CD4-positive, alpha-beta memory T cell (primary cell): ENCODE measurements around the gene MIOS. TPM values are rescaled to one million over a fixed set of nuclear protein-coding genes. Genes with fewer than 3 reads are reported as not detected.

ENCODE experiments used
- CTCF ChIA-PET: fragments of 350-600 bp; sonication (Branson Sonifier 250); formaldehyde crosslinking; loops from one replicate; lab custom pipeline; 2021; ENCODE audit warnings: inconsistent platforms; ENCODE audit not compliant: partially characterized antibody; lab: Charles Lee
- POLR2A ChIA-PET: fragments of 350-600 bp; sonication (Branson Sonifier 250); formaldehyde crosslinking; loops from one replicate; lab custom pipeline; 2021; ENCODE audit not compliant: partially characterized antibody; lab: Charles Lee
- DNase-seq, 5 donors: peaks; one replicate each; pipeline versions ENCODE4 v3.0.0 to v3.0.0-alpha.2; 2020 to 2022; ENCODE audit warnings: mixed read lengths in 1 of 5
- H3K27ac ChIP-seq: one replicate; pipeline ENCODE4 v1.7.0; 2013; ENCODE audit warnings: low read depth, low read length
- H3K27me3 ChIP-seq: 2 replicates; pipeline ENCODE4 v1.7.0; 2013; ENCODE audit warnings: mild to moderate bottlenecking, low read length, moderate library complexity; ENCODE audit not compliant: insufficient read depth
- H3K36me3 ChIP-seq: 2 replicates; pipeline ENCODE4 v1.7.0; 2013; ENCODE audit warnings: mild to moderate bottlenecking, low read length, moderate library complexity; ENCODE audit not compliant: insufficient read depth
- H3K4me1 ChIP-seq: 2 replicates; pipeline ENCODE4 v1.7.0; 2013; ENCODE audit warnings: mild to moderate bottlenecking, low read length, moderate library complexity; ENCODE audit not compliant: insufficient read depth
- H3K4me3 ChIP-seq, 2 donors: one replicate each; pipeline ENCODE4 v1.7.0; 2013; ENCODE audit warnings: low read length in 2 of 2, mild to moderate bottlenecking in 1 of 2
- H3K9me3 ChIP-seq, 2 donors: one replicate each; pipeline ENCODE4 v1.7.0; 2013; ENCODE audit warnings: low read length in 2 of 2, control low read depth in 1 of 2; ENCODE audit not compliant: control insufficient read depth in 1 of 2
- H3K27ac Mint-ChIP-seq, 7 donors: one replicate each; pipeline ENCODE4 v1.8.0; 2020 to 2021; ENCODE audit warnings: mixed read lengths in 7 of 7, mild to moderate bottlenecking in 6 of 7, inconsistent platforms in 3 of 7, moderate library complexity in 3 of 7
- H3K27me3 Mint-ChIP-seq, 2 donors: one replicate each; pipeline ENCODE4 v1.8.0; 2020 to 2021; ENCODE audit warnings: mixed read lengths in 2 of 2
- H3K36me3 Mint-ChIP-seq, 2 donors: one replicate each; pipeline ENCODE4 v1.8.0; 2020 to 2021; ENCODE audit warnings: mixed read lengths in 2 of 2, inconsistent platforms in 1 of 2, mild to moderate bottlenecking in 1 of 2
- H3K4me1 Mint-ChIP-seq, 4 donors: one replicate each; pipeline ENCODE4 v1.8.0; 2020 to 2021; ENCODE audit warnings: mixed read lengths in 4 of 4, mild to moderate bottlenecking in 1 of 4
- H3K4me3 Mint-ChIP-seq, 8 donors: one replicate each; pipeline ENCODE4 v1.8.0; 2020 to 2021; ENCODE audit warnings: mixed read lengths in 8 of 8, mild to moderate bottlenecking in 7 of 8, moderate library complexity in 6 of 8, inconsistent platforms in 3 of 8
- H3K9me3 Mint-ChIP-seq, 8 donors: one replicate each; pipeline ENCODE4 v1.8.0; 2020 to 2021; ENCODE audit warnings: mixed read lengths in 8 of 8, mild to moderate bottlenecking in 5 of 8, inconsistent platforms in 3 of 8, moderate library complexity in 1 of 8
- intact Hi-C: fragments of 100-400 bp; cut with micrococcal nuclease; formaldehyde crosslinking; loops from one replicate; pipeline ENCODE4 v1.15.1; 2023
- polyA plus RNA-seq, 2 donors: library from polyadenylated mRNA; unstranded; fragments of 300-500 nt; fragmentation: Illumina TruSeq; gene quantifications; one replicate each; pipeline ENCODE4 v1.2.3, GENCODE V29; 2021
- total RNA-seq, 2 experiments: library from RNA; stranded (reverse); gene quantifications; one replicate each; pipeline ENCODE4 v1.2.3, GENCODE V29; 2021

Gene MIOS
- total and polyA plus RNA-seq, 4 experiments from 2014 or later: 15.5 to 25.1 (median 19.6) TPM

DNA sequence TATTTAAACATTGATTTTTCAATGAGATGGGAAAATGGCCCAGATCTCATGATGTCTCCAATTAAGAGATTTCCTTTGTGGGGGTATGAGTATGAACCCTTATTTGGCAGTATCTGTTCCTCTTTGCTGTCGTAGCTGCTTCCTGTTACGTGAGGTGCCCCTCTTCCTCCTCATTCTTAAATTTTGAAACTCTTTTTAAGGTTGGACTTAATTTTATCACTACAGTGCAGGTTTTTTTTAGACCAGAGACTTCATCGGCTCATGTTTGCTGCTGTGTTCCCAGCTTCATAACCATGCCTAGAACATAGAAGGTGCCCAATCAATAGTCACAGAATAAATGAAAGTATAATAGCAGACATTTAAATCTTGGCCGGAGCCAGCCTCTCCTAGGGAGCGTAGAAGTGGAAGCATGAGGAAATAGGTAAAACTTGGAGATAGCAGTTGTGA lies 2.4 kb downstream of the MIOS start:
- Mint-ChIP-seq H3K9me3 (no peaks in the 10 kb centered on the region), H3K27ac (peak overlapping the region; percentile 72 to 96 (median 90)), H3K36me3 (peaks cover 2 to 14% of the 10 kb centered on the region in 2 donors), H3K27me3 (no peaks in the 10 kb centered on the region), H3K4me1 (peaks cover 31 to 44% (median 36%) of the 10 kb centered on the region in 4 donors), H3K4me3 (peak overlapping the region; percentile 49 to 90 (median 79))
- intact Hi-C loops: loop anchor here (5.0 kb wide), 1 partner anchor 398 kb away; the partner anchor contains the start of gene GLCCI1
- Histone ChIP-seq H3K36me3 (no peaks in the 10 kb centered on the region), H3K9me3 (no peaks in the 10 kb centered on the region), H3K27ac (peak overlapping the region; percentile 84), H3K27me3 (no peaks in the 10 kb centered on the region), H3K4me3 (peak overlapping the region in 1 of 2 donors; percentile 23), H3K4me1 (peaks cover 47% of the 10 kb centered on the region)
- POLR2A ChIA-PET: interaction anchor here (2.3 to 2.4 kb wide), 2 partner anchors 72 to 386 kb away, joined by 10 to 18 read pairs; partner anchors contain the start of genes C1GALT1 and UMAD1
- peak in 4 of 5 donors; percentile 14 to 43 (median 30) for DNase-seq
- CTCF ChIA-PET: no interaction called here

DNA sequence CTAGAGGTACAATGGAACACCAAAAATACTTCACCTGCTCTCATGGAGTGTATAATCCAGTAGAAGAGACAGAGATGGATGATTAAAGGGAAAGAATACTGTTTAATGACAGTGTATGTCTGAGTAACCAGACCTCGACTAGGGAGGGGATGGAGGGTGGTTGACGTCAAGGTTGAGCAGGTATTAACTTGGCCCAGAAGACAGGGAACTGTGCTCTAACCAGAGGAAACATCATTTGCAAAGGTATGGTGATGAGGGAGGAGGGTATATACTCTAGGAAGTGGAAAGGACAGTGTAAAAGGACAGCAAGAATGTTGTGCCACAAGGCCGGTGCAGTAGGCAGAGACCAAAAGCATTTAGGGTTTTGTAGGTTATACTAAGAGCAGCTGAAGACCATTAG lies 2.9 kb downstream of the MIOS start:
- Mint-ChIP-seq H3K9me3 (no peaks in the 10 kb centered on the region), H3K27me3 (no peaks in the 10 kb centered on the region), H3K36me3 (peaks cover 5 to 14% of the 10 kb centered on the region in 2 donors), H3K4me3 (peak overlapping the region in 6 of 8 donors; percentile 74 to 90 (median 84)), H3K27ac (peak overlapping the region; percentile 72 to 96 (median 90)), H3K4me1 (peaks cover 31 to 44% (median 36%) of the 10 kb centered on the region in 4 donors)
- intact Hi-C loops: loop anchor here (5.0 kb wide), 1 partner anchor 398 kb away; the partner anchor contains the start of gene GLCCI1
- Histone ChIP-seq H3K27ac (peak overlapping the region; percentile 84), H3K9me3 (no peaks in the 10 kb centered on the region), H3K4me3 (peak overlapping the region in 1 of 2 donors; percentile 23), H3K36me3 (no peaks in the 10 kb centered on the region), H3K4me1 (peaks cover 45% of the 10 kb centered on the region), H3K27me3 (no peaks in the 10 kb centered on the region)
- CTCF ChIA-PET: no interaction called here
- DNase-seq: no peak
- POLR2A ChIA-PET: interaction anchor here (2.4 kb wide), 1 partner anchor 387 kb away, joined by 10 read pairs; the partner anchor contains the start of gene C1GALT1

DNA sequence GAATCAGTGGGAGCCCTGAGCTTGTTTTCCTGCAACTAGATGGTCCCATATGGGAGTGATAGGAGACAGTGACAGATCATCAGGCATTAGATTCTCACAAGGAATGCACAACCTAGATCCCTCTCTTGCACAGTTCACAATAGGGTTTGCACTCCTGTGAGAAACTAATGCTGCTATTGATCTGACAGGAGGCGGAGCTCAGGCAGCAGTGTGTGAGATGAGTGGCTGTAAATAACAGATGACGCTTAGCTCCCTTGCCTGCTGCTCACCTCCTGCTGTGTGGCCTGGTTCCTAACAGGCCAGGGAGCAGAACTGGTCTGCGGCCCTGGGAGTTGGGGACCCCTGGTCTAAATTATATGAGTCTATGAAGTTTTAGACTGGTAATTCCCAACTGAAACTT lies 3.9 kb downstream of the MIOS start:
- H3K27ac Mint-ChIP-seq: peak overlapping the region in 5 of 7 donors; percentile 7 to 90 (median 27)
- peaks cover 8 to 14% of the 10 kb centered on the region in 2 donors for H3K36me3 Mint-ChIP-seq
- no peaks in the 10 kb centered on the region for H3K9me3 ChIP-seq
- POLR2A ChIA-PET: no interaction called here
- H3K9me3 Mint-ChIP-seq: no peaks in the 10 kb centered on the region
- H3K4me1 ChIP-seq: peaks cover 41% of the 10 kb centered on the region
- H3K36me3 ChIP-seq: no peaks in the 10 kb centered on the region
- no peaks in the 10 kb centered on the region for H3K27me3 ChIP-seq
- CTCF ChIA-PET: no interaction called here
- H3K4me3 Mint-ChIP-seq: peak overlapping the region in 1 of 8 donors; percentile 22
- intact Hi-C loops: no loop called here
- H3K27ac ChIP-seq: no peak overlapping the region
- no peaks in the 10 kb centered on the region for H3K27me3 Mint-ChIP-seq
- H3K4me3 ChIP-seq: no peak overlapping the region
- H3K4me1 Mint-ChIP-seq: peaks cover 31 to 44% (median 36%) of the 10 kb centered on the region in 4 donors
- DNase-seq: no peak

DNA sequence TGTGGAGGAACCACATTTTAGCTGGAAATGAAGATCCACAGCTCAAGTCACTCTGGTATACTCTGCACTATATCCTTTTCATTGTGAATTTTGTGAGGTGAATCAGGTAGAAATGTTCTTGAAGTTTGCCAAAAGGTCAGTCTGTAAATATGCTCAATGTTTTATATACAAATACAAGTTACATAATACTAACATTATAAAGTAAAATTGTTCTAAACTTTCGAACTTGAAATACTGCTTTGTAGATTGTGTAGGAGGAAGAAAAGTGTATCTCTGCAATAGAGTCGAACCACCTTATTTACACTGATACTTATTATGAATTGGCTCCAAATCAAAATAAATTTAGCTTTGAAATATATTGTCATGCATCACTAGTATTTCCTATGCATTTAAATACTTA lies 7.0 kb downstream of the MIOS start:
- Mint-ChIP-seq H3K4me3 (no peak overlapping the region), H3K27me3 (no peaks in the 10 kb centered on the region), H3K27ac (no peak overlapping the region), H3K36me3 (peaks cover 10 to 17% of the 10 kb centered on the region in 2 donors), H3K4me1 (peaks cover 18 to 30% (median 21%) of the 10 kb centered on the region in 4 donors), H3K9me3 (no peaks in the 10 kb centered on the region)
- no peaks in the 10 kb centered on the region for H3K9me3 ChIP-seq
- peaks cover 18% of the 10 kb centered on the region for H3K4me1 ChIP-seq
- H3K27ac ChIP-seq: no peak overlapping the region
- intact Hi-C loops: no loop called here
- ChIA-PET POLR2A (no interaction called here), CTCF (no interaction called here)
- H3K4me3 ChIP-seq: no peak overlapping the region
- H3K36me3 ChIP-seq: no peaks in the 10 kb centered on the region
- no peak for DNase-seq
- no peaks in the 10 kb centered on the region for H3K27me3 ChIP-seq

DNA sequence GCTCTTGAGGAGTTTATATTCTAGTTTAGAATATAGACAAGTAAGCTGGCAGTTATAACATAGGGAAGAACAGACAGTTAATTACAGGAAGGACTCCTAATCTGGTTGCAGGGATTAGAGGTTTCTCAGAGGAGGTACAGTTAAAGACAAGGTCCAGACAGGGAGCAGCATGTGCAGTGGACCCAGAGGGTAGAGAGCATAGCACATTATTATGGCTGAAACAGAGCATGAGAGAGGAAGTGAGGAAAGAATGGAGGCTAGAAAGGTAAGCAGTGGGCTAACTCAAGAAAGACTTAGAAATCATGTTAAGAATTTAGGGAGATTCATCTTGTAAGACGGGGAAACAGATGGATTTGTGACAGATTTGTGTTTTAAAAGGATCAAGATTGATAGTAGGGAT lies 9.7 kb downstream of the MIOS start:
- no peaks in the 10 kb centered on the region for H3K9me3 Mint-ChIP-seq
- H3K4me3 ChIP-seq: no peak overlapping the region
- H3K4me1 Mint-ChIP-seq: peaks cover 0 to 12% (median 4%) of the 10 kb centered on the region in 4 donors
- H3K27ac ChIP-seq: no peak overlapping the region
- no peaks in the 10 kb centered on the region for H3K27me3 Mint-ChIP-seq
- intact Hi-C loops: no loop called here
- no peaks in the 10 kb centered on the region for H3K27me3 ChIP-seq
- peaks cover 16 to 20% of the 10 kb centered on the region in 2 donors for H3K36me3 Mint-ChIP-seq
- CTCF ChIA-PET: no interaction called here
- no peaks in the 10 kb centered on the region for H3K36me3 ChIP-seq
- POLR2A ChIA-PET: interaction anchor here (1.6 kb wide), 1 partner anchor 9 kb away, joined by 4 read pairs; the partner anchor contains the start of gene MIOS
- H3K4me1 ChIP-seq: no peaks in the 10 kb centered on the region
- no peak overlapping the region for H3K27ac Mint-ChIP-seq
- DNase-seq: no peak
- H3K9me3 ChIP-seq: no peaks in the 10 kb centered on the region
- no peak overlapping the region for H3K4me3 Mint-ChIP-seq

DNA sequence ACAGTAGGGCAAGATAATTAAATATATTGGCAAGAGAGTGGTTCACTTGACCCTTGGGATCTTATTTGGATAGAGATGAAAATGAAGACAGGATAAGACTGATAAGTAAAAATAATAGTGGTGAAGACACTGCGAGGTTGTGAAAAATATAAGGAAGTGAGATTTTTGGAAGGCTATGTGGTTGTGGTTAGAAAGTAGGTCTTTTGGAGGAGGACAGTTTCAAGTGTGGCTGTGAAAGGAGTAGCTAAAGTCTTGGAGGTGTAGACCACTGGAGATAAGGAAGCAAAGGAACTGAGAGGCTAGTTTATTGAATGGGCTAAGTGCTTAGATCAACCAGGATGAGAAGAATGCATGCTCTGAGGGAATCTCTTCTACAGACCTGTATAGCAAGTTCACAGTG lies 11.2 kb downstream of the MIOS start:
- Mint-ChIP-seq H3K27me3 (no peaks in the 10 kb centered on the region), H3K4me3 (no peak overlapping the region)

DNA sequence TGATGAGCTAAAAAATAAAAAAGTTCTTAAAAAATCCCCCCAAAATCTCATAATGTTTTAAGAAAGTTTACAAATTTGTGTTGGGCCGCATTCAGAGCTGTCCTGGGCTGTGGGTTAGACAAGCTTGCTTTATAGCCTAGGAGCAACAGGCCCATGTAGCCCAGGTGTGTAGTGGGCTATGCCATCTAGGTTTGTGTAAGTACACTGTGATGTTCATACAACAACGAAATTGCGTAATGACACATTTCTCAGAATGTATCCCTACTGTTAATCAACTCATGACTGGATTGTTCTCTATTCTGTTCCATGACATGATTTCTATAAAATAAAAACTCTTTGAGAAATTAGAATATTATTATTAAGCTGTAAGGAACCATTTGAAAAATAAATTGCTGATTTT lies 13.0 kb downstream of the MIOS start:
- Histone ChIP-seq H3K27me3 (no peaks in the 10 kb centered on the region), H3K4me1 (no peaks in the 10 kb centered on the region), H3K27ac (no peak overlapping the region), H3K4me3 (no peak overlapping the region), H3K36me3 (no peaks in the 10 kb centered on the region), H3K9me3 (no peaks in the 10 kb centered on the region)
- H3K36me3 Mint-ChIP-seq: peaks cover 11 to 18% of the 10 kb centered on the region in 2 donors
- ChIA-PET POLR2A (interaction anchor here (0.6 kb wide), 1 partner anchor 12 kb away, joined by 3 read pairs; no protein-coding TSS in a partner anchor), CTCF (interaction anchor here (1.2 kb wide), 1 partner anchor 15 kb away, joined by 4 read pairs; no protein-coding TSS in a partner anchor)
- no peak overlapping the region for H3K27ac Mint-ChIP-seq
- intact Hi-C loops: no loop called here
- peaks cover 0 to 4% (median 2%) of the 10 kb centered on the region in 4 donors for H3K4me1 Mint-ChIP-seq
- H3K9me3 Mint-ChIP-seq: no peaks in the 10 kb centered on the region
- DNase-seq: no peak
- H3K27me3 Mint-ChIP-seq: no peaks in the 10 kb centered on the region
- no peak overlapping the region for H3K4me3 Mint-ChIP-seq

More for the DNA sequence above, 11.2 kb downstream of the MIOS start:
- H3K4me1 Mint-ChIP-seq: peaks cover 0 to 10% (median 3%) of the 10 kb centered on the region in 4 donors
- Histone ChIP-seq H3K27me3 (no peaks in the 10 kb centered on the region), H3K36me3 (no peaks in the 10 kb centered on the region), H3K27ac (no peak overlapping the region), H3K9me3 (no peaks in the 10 kb centered on the region), H3K4me1 (no peaks in the 10 kb centered on the region), H3K4me3 (no peak overlapping the region)
- H3K9me3 Mint-ChIP-seq: no peaks in the 10 kb centered on the region
- POLR2A ChIA-PET: interaction anchor here (0.5 kb wide), 1 partner anchor 419 kb away, joined by 3 read pairs; no protein-coding TSS in a partner anchor
- peaks cover 16 to 21% of the 10 kb centered on the region in 2 donors for H3K36me3 Mint-ChIP-seq
- CTCF ChIA-PET: no interaction called here
- intact Hi-C loops: no loop called here
- no peak overlapping the region for H3K27ac Mint-ChIP-seq
- no peak for DNase-seq
